Chondrocyte (in vitro differentiated cells): ENCODE data around the gene SDHAF4. TPM values are rescaled to one million over a fixed set of nuclear protein-coding genes. Genes with fewer than 3 reads are reported as not detected.

Experiments used
- DNase-seq: peaks from one replicate; pipeline ENCODE4 v3.0.0; 2021; ENCODE audit warnings: mixed read lengths, low spot score
- H3K27ac Mint-ChIP-seq: one replicate; pipeline ENCODE4 v1.8.0; 2021; ENCODE audit warnings: mild to moderate bottlenecking, moderate library complexity, mixed read lengths; ENCODE audit not compliant: unreplicated experiment
- H3K27me3 Mint-ChIP-seq: 2 replicates; pipeline ENCODE4 v1.8.0; 2021; ENCODE audit warnings: low read depth, mixed read lengths
- H3K36me3 Mint-ChIP-seq: 2 replicates; pipeline ENCODE4 v1.8.0; 2021; ENCODE audit warnings: low read depth, mixed read lengths
- H3K4me1 Mint-ChIP-seq: 2 replicates; pipeline ENCODE4 v1.8.0; 2021; ENCODE audit warnings: low read depth, mild to moderate bottlenecking, mixed read lengths
- H3K4me3 Mint-ChIP-seq: one replicate; pipeline ENCODE4 v1.8.0; 2021; ENCODE audit warnings: mild to moderate bottlenecking, moderate library complexity, mixed read lengths; ENCODE audit not compliant: unreplicated experiment
- H3K9me3 Mint-ChIP-seq: 2 replicates; pipeline ENCODE4 v1.8.0; 2021; ENCODE audit warnings: low read depth, mixed read lengths
- long read RNA-seq: library from polyadenylated mRNA; stranded (forward); transcript quantifications from one replicate; pipeline ENCODE4 v2.0.0, GENCODE V29; 2021
- total RNA-seq: library from RNA; stranded (reverse); gene quantifications from 3 replicates; pipeline ENCODE4 v1.2.1, GENCODE V29; 2021
- TF ChIP-seq, protein P1 (sequence below): fragments of 200-600 bp; sonication (generic); IDR thresholded peaks from 2 replicates; pipeline ENCODE4 v1.5.0; 2021; ENCODE audit warnings: antibody characterized with exemption, mild to moderate bottlenecking, moderate library complexity

Gene SDHAF4
- total RNA-seq, result 9.0 to 10.4 TPM (median 9.4 TPM) in 3 replicates
- long read RNA-seq, partial matches to known transcripts, result 0 of 1 reads
- long read RNA-seq, other reads (novel, unspliced or antisense), result 1 of 1 reads

DNA sequence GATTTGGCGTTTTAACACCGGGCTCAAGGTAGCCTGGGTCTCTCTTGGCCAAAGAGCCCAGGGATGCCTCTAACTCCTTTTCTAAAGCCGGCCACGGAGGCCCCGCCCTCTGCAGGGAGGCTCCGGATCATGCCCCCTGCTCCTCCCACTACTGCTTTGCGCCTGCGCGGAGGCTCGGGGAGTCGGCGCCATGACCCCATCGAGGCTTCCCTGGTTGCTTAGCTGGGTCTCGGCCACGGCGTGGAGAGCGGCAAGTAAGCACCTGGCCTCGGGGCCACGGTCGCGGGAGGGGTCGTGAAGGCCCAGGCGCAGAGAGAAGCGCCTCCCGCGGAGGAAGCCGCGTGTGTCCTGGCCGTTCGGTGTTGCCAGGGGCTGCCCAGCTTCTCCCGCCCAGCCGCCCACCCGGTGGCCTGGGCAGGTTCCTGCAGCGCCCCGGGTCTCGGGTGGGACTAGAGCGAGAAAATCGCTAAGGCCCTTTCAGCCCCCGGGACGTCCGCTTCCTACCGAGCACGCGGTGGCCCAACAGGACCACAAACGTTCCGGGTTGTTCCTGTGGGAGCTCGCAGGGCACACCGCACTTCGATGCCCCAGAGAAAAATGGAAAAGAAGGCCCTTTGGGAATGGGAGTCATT is at the start of gene SDHAF4:
TSS of gene SDHAF4 (plus strand) at position 180 of the 632 bp plus-strand sequence. CDS start at position 191, 11 bp downstream.
- Mint-ChIP-seq H3K27me3 (no peaks in the 10 kb centered on the region), H3K4me1 (peaks cover 10% of the 10 kb centered on the region), H3K36me3 (no peaks in the 10 kb centered on the region), H3K9me3 (no peaks in the 10 kb centered on the region), H3K4me3 (peak within 1 kb of the TSS; percentile 84), H3K27ac (no peak within 1 kb of the TSS)
- TF ChIP-seq, protein P1, sequence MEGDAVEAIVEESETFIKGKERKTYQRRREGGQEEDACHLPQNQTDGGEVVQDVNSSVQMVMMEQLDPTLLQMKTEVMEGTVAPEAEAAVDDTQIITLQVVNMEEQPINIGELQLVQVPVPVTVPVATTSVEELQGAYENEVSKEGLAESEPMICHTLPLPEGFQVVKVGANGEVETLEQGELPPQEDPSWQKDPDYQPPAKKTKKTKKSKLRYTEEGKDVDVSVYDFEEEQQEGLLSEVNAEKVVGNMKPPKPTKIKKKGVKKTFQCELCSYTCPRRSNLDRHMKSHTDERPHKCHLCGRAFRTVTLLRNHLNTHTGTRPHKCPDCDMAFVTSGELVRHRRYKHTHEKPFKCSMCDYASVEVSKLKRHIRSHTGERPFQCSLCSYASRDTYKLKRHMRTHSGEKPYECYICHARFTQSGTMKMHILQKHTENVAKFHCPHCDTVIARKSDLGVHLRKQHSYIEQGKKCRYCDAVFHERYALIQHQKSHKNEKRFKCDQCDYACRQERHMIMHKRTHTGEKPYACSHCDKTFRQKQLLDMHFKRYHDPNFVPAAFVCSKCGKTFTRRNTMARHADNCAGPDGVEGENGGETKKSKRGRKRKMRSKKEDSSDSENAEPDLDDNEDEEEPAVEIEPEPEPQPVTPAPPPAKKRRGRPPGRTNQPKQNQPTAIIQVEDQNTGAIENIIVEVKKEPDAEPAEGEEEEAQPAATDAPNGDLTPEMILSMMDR, result peak; percentile 37
- peak; percentile 97 for DNase-seq

DNA sequence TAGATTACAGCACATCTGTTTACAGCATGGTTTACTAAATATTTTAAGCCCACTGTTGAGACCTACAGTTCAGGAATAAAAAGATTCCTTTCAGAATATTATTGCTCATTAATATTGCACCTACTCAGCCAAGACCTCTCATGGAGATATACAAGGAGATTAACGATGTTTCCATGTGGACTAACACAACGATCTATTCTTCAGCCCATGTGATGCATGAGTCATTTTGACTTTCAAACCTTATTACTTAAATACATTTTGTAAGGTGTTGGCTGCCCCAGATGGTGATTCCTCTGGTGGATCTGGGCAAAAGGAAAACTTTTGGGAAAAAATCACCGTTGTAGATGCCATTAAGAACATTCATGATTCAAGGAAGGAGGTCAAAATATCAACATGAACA is 48.0 kb upstream of the SDHAF4 start:
- Mint-ChIP-seq H3K27ac (no peak overlapping the region), H3K4me1 (no peaks in the 10 kb centered on the region), H3K27me3 (no peaks in the 10 kb centered on the region), H3K4me3 (no peak overlapping the region), H3K36me3 (no peaks in the 10 kb centered on the region), H3K9me3 (no peaks in the 10 kb centered on the region)
- DNase-seq, result no peak
- TF ChIP-seq, protein P1, result no peak

DNA sequence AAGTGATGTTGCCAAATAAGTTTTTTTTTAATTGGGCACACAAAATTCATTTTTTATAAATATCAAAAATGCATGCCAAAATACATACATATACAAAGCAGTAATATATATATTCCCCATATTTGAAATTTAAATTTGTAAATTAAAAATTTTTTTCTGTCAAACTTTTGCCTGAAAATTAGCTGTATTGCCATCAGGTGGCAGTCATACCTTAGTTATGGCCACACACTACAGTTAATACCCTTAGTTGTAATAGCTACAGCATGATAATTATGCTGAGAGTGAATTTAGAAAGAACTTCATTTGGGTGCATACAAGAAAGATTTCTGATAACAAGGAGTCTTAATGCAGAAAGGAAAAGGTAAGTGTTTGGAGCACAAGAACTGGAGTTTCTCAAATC is 46.2 kb upstream of the SDHAF4 start:
- Mint-ChIP-seq H3K9me3 (no peaks in the 10 kb centered on the region), H3K4me1 (no peaks in the 10 kb centered on the region), H3K27me3 (no peaks in the 10 kb centered on the region), H3K36me3 (peaks cover 1% of the 10 kb centered on the region), H3K27ac (no peak overlapping the region), H3K4me3 (no peak overlapping the region)
- no peak for DNase-seq
- TF ChIP-seq, protein P1, result peak; percentile 78

DNA sequence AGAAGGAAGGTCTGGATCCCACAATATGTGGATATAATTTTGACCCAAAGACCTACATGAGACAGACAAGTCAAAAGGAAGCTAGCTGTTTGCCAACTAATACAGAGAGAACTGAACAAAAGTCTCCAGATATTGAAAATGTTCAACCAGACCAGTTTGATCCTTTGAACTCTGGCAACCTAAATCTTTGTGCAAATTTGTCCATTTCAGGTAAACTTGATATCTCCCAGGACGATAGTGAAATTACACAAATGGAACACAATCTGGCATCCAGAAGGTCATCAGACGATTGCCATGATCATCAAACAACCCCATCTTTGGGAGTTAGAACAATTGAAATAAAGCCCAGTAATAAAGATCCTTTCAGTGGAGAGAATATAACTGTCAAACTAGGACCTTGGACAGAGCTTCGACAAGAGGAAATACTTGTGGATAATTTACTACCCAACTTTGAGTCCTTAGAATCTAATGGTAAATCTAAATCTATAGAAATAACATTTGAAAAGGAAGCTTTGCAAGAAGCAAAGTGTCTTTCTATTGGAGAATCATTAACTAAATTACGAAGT is 41.9 kb upstream of the SDHAF4 start:
- Mint-ChIP-seq H3K4me1 (peaks cover 13% of the 10 kb centered on the region), H3K27me3 (no peaks in the 10 kb centered on the region), H3K4me3 (no peak overlapping the region), H3K27ac (no peak overlapping the region), H3K9me3 (no peaks in the 10 kb centered on the region), H3K36me3 (peaks cover 1% of the 10 kb centered on the region)
- DNase-seq, result no peak
- TF ChIP-seq, protein P1, result no peak

DNA sequence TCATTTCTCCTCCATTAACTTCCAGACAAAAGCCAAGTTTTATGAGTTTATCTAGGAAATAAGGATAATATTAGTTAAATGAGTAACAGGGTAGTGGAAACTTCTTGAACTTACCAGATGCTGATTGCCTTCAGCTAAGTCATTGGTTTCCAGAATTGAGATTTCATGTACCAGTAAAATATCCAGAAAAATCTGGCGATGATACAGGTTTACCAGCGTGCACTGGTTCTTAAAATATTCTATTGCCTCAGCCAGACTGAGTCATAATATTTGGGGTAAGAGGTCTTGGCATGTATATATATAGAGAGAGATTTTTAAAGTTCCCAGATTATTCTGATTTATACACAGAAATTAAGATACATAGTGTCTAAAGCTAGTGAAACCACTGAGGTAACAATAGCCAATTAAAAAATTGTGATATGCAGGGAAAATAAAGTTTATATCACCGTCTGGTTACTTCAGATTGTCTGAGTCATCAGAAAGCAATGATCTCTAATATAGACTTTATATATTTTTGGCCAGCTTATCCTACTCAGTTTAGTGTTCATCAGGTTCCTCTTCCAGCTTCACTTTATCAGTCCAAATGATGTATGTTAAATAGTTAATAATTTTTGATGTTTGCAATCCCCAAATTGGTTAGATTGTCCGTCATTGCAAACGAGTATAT is 39.5 kb upstream of the SDHAF4 start:
- Mint-ChIP-seq H3K36me3 (peaks cover 1% of the 10 kb centered on the region), H3K9me3 (no peaks in the 10 kb centered on the region), H3K4me1 (peaks cover 13% of the 10 kb centered on the region), H3K27ac (peak overlapping the region; percentile 45), H3K4me3 (no peak overlapping the region), H3K27me3 (no peaks in the 10 kb centered on the region)
- TF ChIP-seq, protein P1, result no peak
- DNase-seq, result no peak
